HG03439 (cell line): ENCODE measurements around the gene RPS6KA3.
"Not testable (repeated sequence)": the region's sequence is repeated elsewhere in the genome, so short reads cannot be mapped to it uniquely, and the experiment has no call there.

ENCODE experiments used
- ATAC-seq: cut with Tn5 transposase; IDR thresholded peaks from one replicate; pipeline ENCODE4 v1.9.1; 2021; ENCODE audit warnings: mild to moderate bottlenecking, moderate library complexity; ENCODE audit not compliant: unreplicated experiment

Gene RPS6KA3

DNA sequence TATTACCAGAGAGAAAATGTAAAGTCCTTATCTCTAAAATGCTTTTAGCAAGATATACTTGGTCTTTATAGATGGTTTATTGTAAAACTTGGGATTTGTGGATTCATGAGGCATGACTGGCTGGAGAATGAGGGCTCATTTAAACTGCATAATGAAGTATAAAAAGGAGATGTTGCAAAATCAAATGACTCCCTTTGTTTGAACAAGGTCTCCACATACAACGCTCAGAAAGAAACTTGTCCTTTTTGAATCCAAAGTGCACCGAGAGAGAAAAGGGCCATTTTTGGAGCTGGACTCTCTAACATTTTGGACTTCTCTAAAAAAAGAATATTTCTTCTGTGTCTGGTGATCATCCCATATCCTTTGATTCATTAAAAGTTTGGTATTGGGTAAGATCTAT, 117.4 kb downstream of the RPS6KA3 start:
- no peak for ATAC-seq

DNA sequence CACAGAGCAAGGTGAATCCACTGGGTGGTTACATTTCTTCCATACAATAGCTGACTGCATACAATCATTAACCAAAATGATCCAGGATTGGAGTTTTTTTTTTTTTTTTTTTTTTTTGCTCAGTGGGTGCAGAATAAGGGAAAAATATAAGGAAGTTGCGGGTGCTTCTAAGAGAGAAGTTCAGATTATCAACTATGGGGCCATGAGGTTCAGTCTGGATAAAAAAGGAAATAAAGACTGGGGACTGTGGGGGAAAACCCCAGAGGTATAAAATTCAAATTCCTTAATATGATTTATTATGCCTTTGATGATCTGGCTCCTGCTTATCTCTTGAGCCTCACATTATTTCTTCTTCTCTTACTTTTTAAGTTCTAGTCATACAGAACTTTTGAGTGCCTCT, 119.1 kb downstream of the RPS6KA3 start:
- ATAC-seq = no peak

DNA sequence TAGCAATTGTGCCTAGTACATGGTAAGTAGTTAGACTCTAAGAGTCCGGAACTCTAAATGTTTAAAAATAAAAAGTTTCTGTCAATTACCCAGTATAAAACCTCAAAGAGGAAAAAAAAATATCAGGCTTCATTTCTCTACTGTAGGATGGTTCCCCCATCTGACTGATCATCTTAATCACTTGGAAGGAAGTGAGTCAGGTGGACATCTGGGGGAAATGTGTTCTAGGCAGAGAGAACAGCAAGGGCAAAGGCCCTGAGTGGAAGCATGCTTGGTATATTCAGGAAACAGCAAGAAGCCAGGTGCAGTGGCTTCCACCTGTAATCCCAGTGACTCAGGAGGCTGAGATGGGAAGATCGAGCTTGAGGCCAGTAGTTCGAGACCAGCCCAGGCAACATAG, 122.2 kb downstream of the RPS6KA3 start:
- ATAC-seq = no peak

- ATAC-seq = no peak
These were observed 123.1 kb downstream of the RPS6KA3 start for GRCh38 chrX:20143561-20143960.

GRCh38 chrX:20143111-20143510, 123.6 kb downstream of the RPS6KA3 start:
- ATAC-seq = no peak

DNA sequence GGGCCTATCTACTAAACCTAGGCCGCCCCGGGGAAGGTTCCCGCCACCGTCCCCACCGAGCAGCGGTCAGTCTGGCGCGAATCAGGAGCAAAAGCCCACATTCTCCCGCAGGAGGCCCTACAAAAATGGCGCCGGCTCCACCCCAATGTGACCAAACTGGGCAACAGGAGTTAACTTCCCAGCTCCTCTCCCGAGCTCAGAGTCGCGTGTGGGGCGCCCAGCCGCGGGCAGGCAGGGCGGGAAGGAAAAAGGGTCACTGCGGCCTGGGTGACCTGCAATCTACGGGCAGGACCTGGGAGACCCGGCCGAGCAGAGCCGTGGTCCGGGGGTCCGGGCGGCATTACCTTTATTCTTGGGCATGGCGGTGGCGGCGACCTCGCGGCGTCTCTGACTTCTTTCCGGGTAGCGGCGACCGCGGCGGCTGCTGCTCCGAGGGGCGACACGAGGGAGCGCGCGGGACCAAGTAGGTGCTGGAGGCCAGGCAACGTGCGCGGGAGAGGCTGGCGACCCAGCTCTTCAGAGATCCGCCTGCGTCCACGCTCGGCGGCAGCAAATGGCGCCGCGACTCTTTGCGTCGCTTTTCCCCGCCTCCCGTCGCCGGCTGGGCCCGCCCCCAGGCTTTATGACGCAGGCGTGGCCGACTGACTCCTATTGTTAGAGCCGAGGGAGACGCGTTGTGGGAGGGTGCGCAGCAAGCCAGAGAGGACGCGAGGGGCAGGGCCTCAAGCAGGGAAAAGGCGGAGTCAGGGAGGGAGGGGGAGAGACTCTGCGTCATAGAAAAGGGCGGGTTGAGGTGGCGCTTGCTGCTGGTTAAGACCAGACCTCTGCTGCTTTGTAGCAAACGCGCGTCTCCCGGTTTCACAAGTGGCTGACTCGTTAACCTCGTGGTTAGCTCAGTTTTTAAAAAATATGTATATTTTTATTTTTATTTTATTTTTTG, 125.2 kb downstream of the RPS6KA3 start, which contains the start of gene EIF1AX:
EIF1AX (minus strand) TSS at position 558 of the 940 bp plus-strand sequence; CDS start at position 360, 198 bp downstream.
- ATAC-seq = peak; percentile 98

DNA sequence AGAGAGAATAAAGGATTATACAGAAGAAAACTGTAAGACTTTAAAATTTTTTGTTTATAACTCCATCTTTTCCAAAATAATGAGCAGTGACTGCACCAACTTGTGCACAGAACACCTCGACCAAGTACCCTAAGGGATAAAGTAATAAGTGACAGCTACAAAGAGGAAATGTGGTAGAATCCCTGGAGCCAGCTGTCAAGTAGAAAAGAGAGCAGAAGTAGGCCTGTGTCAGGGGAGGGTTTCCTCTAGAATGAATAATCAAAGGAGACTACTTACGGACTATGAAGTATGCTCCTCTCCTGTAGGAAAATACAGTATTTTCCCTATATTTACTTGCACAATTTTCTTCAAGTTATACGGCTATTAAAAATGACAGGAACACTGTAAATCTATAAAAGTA, 126.3 kb downstream of the RPS6KA3 start:
- ATAC-seq = no peak

DNA sequence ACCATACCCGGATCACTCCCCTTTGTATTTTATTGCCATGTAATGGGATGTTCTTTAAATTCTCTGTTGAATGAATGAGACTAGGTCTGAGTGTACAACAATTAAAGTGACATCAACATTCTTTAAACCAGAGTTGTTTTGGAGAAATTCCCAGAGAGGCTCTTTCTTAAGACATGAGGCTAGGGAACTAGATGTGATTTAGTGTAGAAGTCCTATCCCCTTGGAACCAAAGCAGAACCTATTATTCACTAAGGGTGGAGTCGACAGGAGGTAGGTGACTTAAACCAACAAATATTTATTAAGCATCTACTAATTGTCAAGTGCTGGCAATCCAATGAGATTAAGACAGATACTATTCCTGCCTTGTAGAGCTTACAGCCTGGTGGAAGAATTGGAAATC, 126.7 kb downstream of the RPS6KA3 start:
- ATAC-seq = no peak

- ATAC-seq = no peak
These were observed 130.8 kb downstream of the RPS6KA3 start for GRCh38 chrX:20135944-20136343.

GRCh38 chrX:20132666-20133065, 134.0 kb downstream of the RPS6KA3 start:
- ATAC-seq = no peak

GRCh38 chrX:20130357-20130756, 136.4 kb downstream of the RPS6KA3 start:
- ATAC-seq = no peak

DNA sequence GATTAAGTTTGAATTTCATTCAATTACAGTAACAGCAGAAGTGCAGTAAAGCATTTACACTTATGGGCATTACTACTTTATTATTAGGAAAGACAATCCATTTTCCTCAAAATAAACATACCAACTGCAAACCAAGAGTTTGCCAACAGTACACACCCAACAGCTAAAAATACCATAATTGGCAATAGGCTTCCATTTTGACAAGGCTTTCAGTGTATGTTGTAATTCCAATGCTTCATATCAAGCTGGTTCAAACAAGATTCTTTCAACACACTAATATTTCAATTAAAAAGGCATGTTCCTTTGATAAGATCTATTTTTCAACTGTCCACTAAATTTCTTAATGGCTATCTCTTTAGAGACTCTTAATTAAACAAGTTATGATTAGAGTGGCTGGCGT, 137.2 kb downstream of the RPS6KA3 start:
- no peak for ATAC-seq

DNA sequence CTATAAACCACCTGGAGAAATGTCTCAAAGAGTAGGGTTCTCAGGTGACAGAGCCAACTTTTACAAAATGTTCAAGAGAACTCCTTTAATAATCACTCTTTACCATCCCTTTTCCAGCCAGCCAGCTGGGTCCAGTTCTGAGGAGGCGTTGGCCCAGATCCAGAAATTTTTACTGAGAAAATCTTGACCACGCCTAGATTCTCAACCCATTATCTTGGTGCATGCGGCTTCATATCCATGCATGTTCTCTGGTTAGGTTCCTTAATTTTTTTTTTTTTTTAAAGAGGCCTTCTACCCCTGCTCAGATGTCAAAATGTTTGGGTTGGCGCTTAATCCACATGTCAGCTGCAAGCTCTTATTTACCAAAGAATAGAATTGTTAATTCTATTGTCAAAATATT, 138.0 kb downstream of the RPS6KA3 start:
- ATAC-seq = no peak

DNA sequence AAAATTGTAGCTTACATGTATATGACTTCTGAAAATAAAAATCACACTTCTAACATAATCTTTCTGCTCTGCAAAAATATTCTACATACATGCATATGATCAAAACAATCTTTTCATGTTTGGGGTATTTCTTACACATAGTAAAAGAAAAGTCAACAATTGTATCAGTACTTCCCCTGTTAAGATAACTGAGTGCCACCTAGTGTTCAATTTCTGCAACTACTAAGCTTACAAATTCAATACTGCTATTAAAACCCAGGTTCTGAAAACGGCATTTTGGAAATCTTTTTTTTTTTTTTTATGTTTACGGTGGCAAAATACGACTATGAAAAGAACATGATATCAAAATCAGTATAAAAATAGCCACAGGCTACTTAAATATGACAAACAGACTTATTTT, 139.3 kb downstream of the RPS6KA3 start:
- ATAC-seq = not testable (repeated sequence)

GRCh38 chrX:20126833-20127232, 139.9 kb downstream of the RPS6KA3 start:
- ATAC-seq = peak; percentile 60

DNA sequence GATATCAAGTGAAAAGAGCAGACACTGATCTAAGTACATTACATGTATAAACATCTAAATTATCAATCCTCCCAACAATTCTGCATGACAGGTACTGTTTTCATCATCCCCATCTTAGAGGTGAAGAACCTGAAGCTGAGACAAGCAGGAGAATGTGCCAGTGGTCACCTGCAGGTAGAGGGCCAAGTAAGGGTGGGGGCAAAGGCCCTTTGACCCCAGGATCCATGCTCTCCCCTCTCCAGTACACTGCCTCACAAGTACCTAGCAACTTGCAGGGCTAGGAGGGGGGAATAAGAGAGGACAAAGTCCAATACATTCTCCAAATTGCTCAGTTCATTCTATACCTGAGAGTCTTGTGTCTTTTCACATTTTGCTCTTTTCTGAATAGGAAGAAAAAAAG, 141.7 kb downstream of the RPS6KA3 start:
- no peak for ATAC-seq

DNA sequence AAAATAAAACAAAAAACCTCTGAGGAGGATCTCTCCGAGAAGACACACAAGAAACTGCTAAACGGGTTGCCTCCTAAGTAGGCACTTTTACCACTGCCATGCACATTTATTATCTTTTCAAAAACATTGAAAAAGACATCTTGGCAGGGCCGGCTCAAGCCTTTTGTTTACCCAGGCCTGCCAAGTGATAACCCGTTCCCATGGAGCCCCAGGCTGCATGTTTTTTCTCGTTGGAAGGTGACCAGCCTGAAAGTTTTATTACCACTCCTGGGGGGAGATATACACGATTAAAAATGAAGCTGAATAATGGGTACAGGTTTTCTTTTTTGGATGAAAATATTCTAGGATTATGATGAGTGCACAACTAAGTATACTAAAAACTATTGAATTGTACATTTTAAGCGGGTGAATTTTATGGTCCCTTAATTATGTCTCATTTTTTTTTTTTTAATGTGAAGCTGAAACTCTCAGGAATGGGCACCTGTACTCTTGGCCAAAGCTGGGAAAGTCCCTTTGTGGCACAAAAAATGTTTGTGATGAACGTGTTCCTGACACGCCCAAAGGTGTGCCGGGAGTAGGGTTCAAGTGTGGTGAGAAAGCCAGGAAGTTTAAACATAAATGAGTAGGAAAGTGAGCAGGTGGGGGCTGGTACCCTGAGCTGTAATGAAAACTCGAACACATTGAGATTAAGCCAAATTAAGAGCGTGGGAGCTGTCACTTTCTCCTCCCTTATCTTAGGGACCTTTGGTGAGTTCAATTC, 148.5 kb downstream of the RPS6KA3 start:
- no peak for ATAC-seq

- no peak for ATAC-seq
These were observed 150.0 kb downstream of the RPS6KA3 start, which contains the start of gene MAP7D2 for GRCh38 chrX:20116577-20117240. Gene MAP7D2 (minus strand): TSS chrX:20116907. CDS start chrX:20116879, 28 bp downstream.

DNA sequence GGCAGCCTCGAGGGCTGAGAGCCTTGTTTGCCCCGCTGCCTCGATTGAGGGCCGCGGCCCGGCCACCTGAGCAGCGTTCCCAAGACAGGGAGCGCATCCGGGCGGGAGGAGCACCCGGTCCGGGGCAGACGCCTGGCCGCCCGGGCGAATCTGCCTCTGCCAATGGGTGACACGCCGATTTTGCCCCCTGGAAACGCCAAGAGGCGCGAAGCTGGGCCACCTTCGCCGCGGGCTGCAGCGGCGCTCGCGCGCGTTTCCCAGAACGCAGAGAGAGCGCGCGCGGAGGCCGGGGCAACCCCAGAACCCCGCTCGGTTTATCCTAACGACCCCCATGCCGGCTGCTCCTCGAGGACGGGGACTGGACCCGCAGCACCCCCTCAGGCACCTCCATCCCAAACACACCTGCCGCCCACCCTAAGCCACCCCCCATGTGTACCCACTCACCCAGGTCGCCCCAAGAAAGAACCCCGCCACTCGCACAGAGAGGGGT, 150.6 kb downstream of the RPS6KA3 start:
- no peak for ATAC-seq

- no peak for ATAC-seq
These were observed 154.5 kb downstream of the RPS6KA3 start for GRCh38 chrX:20112022-20112774.
